ENCODE results near the gene DPH3.
A peak's percentile ranks its signal among the peaks of the same experiment; 100 is the strongest.

Gene DPH3

DNA sequence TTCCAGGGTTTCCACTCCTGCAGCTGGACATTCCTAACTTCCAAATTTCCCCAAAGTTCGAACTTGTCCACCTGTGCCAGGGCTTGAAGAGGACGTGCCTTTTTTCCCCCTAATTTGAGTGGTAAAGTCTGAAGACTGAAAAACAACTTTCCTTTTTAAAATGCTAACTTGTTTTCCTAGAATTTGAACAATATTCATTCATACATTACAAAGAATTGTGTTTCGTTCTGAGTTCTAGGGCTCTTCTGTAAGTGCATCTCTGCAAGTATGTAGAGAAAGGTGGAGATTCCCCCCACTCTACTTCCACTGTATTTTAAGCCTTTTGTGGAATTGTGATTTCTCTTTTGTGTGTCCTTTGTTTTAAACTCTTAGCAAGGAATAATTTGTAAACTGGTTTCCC is 9.4 kb downstream of the DPH3 start:
- DNase-seq (ENCODE audit: low spot score) = no peak

DNA sequence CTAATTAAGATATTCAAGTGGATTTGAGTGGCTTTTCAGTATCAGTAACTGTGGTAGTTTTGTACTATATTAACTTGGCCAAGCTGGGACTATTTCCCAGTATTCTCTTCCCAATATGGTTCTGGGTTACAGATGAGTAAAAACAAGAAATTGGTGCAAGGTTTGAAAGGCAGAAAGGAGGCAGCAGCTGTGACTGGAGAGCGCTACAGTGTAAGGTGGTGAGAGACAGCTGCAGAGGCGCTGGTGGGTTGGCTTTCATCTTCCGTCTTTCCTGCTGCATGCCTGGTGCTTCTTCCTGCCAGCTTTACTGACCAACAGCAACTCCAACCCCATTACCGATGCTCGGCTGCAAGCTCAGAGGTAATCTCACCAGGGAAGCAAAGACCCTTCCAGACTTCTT is 9.8 kb downstream of the DPH3 start:
- DNase-seq (ENCODE audit: low spot score) = no peak

GRCh38 chr3:16253601-16254000 is 11.1 kb downstream of the DPH3 start:
- DNase-seq (ENCODE audit: low spot score) = no peak

- DNase-seq (ENCODE audit: low spot score) = no peak
These were observed 11.8 kb downstream of the DPH3 start for GRCh38 chr3:16252988-16253387.

- DNase-seq (ENCODE audit: low spot score) = peak; percentile 70
These were observed 12.3 kb downstream of the DPH3 start for GRCh38 chr3:16252243-16252978.

DNA sequence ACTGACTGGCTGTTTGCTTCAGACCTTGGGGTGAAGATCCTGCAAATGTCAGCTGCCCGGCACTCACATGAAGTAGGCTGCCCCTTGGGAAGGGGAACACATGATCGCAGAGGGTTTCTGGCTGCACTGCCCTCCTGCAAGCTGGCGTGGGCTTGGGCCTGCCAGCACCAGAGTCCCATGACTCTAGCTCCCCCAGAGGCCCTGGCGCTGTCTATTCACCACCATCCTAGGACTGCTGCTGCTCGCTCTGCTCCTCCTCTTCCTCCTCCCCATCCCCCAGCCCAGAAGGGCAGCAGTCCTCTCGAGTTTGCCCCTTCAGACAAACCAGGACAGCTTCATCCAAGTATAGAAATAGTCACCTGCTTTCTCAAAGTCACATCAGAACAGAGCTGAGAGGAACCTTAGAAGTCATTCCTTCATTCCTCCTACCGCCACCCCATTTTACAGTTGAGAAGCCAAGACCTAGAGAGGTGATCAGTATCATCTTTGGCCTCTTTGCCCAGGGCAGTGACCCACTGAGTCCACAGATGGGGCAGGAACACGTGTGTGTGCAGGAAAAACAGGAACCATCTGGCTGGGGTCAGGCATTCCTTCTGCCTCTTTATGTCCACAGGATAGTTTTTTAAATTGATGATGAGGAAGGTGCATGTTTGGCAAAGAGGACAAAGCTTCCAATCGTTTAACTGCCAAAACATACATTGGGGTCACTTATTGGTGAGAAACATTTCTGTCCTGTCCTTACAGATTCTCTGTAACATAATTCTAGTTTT is 13.2 kb downstream of the DPH3 start:
- DNase-seq (ENCODE audit: low spot score) = no peak

DNA sequence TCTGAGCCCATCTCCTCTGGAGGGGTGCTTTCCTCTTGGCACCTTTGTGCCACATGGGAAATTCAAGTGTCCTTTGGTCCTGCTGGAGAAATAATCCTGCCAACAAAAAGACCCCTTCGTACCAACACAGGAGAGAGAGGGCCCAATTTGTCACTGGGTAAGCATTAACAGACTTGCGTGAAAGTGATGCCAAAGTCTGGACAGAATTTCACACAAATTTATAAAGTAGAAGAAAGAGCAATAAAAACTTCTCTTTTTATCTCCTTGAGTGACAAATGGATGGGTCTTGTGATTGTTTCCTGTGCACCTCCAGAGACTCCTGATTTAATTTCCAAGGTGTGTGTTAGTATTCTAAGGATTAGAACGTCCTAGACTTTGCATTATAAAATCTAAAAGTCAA is 14.9 kb downstream of the DPH3 start:
- DNase-seq (ENCODE audit: low spot score) = no peak

DNA sequence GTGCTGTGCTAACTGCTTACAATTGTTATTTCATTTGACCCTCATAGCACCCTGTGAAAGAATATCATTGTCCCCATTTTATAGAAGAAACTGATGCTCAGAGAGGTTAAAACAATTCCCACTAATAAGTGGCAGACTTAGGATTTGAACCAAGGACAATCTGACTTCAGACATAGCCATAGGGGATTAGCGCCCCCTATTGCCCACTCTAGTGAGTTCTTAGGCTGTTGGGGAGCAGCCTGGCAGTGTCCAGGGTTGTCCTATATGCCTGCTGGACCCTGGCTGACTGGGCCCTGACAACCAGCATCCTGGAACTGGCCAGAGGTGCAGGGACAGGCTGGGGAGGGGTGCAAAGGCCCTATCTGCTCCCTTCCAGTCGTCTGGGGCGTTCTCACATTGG is 15.4 kb downstream of the DPH3 start:
- DNase-seq (ENCODE audit: low spot score) = peak; percentile 26

GRCh38 chr3:16248556-16248955 is 16.2 kb downstream of the DPH3 start:
- no peak for DNase-seq (ENCODE audit: low spot score)

DNA sequence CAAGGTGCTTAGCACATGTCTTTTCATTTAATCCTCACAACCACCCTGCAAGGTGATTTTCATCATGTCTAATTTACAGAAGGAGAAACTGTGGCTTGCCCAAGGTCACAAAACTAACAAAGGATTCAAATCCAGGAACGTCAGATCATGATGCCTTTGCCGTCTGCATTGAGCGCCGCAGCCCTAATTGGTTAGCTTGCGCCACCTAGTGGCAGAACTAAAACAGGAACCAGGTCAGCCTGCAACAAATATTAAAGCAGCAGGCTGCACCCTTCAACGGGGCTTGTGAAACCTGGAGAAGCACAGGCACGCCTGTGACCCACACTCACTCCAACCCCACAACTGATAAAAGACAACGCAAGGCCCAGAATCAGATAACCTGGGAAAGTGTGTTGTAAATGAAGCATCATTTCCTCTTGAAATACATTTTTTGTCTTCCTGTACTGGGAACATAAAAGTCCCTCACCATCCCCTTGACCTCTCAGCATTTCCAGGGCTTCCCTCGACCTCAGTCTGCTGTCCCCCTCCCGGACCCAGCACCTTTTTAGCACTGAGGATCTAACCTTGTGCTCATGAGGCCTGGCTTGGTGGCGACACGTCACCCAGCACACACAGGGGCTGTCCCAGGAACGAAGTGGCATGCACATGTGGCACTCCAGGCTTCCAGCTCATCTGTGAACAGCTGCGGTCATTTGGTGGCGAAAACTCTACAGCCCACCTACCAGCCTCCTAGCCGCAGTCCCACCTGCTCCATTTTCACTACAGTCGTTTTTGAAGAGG is 17.3 kb downstream of the DPH3 start:
- DNase-seq (ENCODE audit: low spot score) = peak; percentile 78

GRCh38 chr3:16245609-16246008 is 19.1 kb downstream of the DPH3 start:
- no peak for DNase-seq (ENCODE audit: low spot score)

DNA sequence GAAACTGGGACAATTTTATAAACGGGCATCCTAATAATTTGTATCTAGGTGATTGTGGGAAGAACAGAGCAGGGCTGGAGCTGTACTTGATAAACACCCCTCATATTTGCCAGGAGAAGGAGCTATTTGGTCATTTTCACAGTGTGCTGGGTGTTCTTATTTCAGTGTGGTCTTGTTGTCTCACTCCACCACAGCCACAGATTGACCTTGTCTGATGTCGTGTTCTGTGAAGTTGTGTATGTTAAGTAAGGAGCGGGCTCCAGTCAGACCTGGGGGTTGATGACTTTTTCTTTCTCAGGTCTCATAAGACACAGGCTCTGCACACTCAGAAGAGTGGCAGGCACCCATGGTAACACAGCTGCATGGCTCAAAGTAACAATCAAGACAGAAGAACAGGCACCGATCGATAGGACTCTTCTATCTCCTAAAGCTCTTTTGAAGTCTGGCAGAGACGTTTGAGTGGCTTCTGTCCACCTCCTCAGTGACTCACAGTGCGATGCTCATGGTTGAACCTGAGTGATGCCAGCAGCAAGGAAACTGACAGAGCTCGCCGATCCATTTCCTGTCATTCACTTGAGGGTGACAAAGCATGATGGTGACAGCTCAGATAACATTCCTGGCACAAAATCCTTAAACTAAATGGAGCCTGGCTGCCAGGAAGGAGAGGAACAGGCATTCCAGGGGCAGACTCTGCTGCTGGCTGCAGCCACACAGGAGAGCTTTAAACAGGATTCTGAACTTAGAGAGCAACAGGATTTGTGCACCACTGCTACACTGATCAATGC is 20.8 kb downstream of the DPH3 start:
- peak; percentile 90 for DNase-seq (ENCODE audit: low spot score)

DNA sequence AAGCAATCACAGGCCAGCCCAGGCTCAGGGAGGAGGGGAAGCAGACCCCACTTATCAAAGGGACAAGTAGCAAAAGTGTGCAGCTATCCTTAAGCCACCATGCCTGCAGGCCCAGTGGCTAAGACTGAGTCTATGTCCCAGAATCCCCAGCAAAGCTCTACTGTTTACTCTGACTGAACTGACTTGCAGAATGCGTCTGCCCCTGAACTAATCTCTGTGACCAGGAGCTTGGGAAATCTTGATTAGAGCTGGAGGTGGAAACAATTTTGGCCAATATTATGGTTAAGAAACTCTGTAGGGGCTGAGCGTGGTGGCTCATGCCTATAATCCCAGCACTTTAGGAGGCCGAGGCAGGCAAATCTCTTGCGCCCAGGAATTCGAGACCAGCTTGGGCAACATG is 22.6 kb downstream of the DPH3 start:
- no peak for DNase-seq (ENCODE audit: low spot score)

- DNase-seq (ENCODE audit: low spot score) = no peak
These were observed 23.5 kb downstream of the DPH3 start for GRCh38 chr3:16241225-16241624.

DNA sequence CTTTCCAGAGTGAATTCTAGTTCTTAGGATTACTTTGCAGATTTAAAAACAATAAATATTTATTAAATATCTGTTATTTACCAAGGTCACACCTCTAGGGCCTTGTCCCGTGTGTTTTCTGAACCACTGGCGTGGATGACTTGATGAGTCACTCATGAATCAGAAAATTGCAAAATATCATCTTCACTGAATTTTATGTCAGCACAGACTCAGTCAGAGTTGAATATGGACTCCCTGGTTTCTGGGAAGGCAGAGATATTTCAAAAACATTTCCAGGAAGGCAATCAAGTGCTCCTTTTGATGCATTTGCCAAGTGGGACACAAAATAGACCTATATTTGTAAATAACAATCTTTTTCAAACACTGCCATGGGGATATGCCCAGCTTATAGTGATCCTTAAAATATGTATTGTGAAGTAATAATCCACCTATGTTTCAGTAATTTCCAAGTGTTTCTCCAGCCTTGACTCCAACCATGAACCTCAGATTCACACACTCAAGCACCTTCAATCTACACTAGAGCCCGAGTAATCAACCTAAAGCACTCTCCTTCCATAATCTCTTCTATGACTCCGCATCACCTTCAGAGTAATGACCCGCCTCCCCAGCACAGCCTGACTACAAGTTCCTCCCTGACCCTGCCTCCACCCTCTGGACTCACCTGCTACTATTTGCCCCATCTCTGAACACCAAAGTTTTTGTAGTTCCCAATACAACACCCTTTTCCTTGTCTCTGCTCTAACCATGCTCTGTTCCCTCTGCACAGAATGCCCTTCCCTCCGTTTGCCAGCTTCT is 24.3 kb downstream of the DPH3 start:
- DNase-seq (ENCODE audit: low spot score) = peak; percentile 31

GRCh38 chr3:16239780-16240179 is 25.0 kb downstream of the DPH3 start:
- no peak for DNase-seq (ENCODE audit: low spot score)

DNA sequence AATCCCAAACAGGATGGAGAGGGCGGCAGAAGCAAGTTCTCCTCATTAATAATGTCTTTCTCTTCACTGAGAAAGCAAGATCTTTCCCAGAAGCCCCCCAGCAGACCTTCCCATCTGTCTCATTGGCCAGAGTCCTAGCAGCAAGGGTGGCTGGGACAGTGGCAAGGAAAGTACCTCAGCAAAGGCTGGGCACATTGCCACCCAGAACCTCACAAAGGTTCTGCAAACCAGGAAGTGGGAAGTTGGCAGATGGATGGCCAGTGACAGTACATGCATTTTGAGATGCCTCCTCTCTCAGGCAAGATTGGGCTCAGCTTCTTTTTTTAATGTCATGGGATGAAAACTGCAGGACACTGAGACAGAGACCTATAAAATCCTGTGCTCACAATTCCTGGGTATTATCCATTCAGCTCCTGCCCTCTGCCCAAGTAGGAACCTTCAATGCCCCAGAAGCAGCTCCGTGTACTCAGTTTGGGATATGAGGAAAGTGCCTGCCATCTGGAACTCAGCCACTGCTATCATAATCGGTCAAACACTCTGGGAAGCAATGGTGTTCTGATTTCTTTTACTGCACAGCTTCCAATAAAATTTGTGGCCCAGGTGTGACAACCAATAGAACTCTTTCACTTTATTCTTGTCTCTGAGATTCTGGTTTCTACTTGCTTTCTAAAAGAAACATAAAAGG is 25.5 kb downstream of the DPH3 start:
- DNase-seq (ENCODE audit: low spot score) = no peak

DNA sequence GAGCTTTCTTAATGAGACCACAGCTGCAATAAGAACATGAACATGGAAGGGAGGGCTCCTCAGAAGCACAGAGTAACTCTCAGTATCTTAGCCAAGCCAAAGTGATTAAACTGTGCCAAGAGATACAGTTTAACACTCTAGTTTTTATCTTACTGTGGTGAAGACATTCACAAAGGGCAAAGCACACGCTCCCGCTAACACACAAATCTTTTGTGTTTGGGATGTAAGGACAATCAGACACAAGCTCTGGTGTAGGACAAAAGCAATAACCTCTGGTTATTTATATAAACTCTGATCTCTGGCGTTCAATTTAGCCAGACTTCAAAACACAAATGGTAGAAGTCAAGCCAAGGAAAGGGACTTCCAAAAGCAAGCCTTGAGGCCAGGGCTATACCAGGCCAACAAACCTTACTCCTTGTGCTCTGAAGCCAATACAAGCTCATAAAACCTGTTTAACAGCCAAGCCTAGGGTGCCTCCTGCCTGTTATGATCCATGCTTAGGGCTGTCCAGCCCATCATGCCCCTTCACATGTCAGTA is 27.8 kb downstream of the DPH3 start:
- DNase-seq (ENCODE audit: low spot score) = no peak

GRCh38 chr3:16236030-16236639 is 28.6 kb downstream of the DPH3 start:
- no peak for DNase-seq (ENCODE audit: low spot score)

- DNase-seq (ENCODE audit: low spot score) = no peak
These were observed 30.5 kb downstream of the DPH3 start for GRCh38 chr3:16234281-16234680.
